Naive B cell (primary cell): ENCODE data around the gene ZSWIM7. TPM values are rescaled to one million over a fixed set of nuclear protein-coding genes. Genes with fewer than 3 reads are reported as not detected.

Source experiments
- ATAC-seq, 2 donors: fragments of 150-1000 bp; cut with Tn5 transposase; 2 replicates each; pipeline ENCODE4 v1.10.0; 2021; ENCODE audit warnings: low read depth in 2 of 2, mild to moderate bottlenecking in 2 of 2, moderate library complexity in 2 of 2
- DNase-seq: peaks from one replicate; pipeline ENCODE4 v3.0.0; 2022
- H3K27ac Mint-ChIP-seq, 6 donors: one replicate each; pipeline ENCODE4 v1.8.0; 2020 to 2022; ENCODE audit warnings: mild to moderate bottlenecking in 6 of 6, mixed read lengths in 6 of 6, moderate library complexity in 5 of 6, inconsistent platforms in 2 of 6
- H3K27me3 Mint-ChIP-seq, 3 donors: one replicate each; pipeline ENCODE4 v1.8.0; 2021 to 2022; ENCODE audit warnings: mixed read lengths in 3 of 3, mild to moderate bottlenecking in 1 of 3
- H3K36me3 Mint-ChIP-seq, 2 donors: one replicate each; pipeline ENCODE4 v1.8.0; 2020 to 2022; ENCODE audit warnings: mixed read lengths in 2 of 2, inconsistent platforms in 1 of 2, mild to moderate bottlenecking in 1 of 2
- H3K4me1 Mint-ChIP-seq, 3 donors: one replicate each; pipeline ENCODE4 v1.8.0; 2020 to 2022; ENCODE audit warnings: mixed read lengths in 3 of 3, inconsistent platforms in 1 of 3, mild to moderate bottlenecking in 1 of 3, moderate library complexity in 1 of 3
- H3K4me3 Mint-ChIP-seq, 8 donors: one replicate each; pipeline ENCODE4 v1.8.0; 2020 to 2022; ENCODE audit warnings: mild to moderate bottlenecking in 8 of 8, mixed read lengths in 8 of 8, moderate library complexity in 8 of 8, inconsistent platforms in 2 of 8
- H3K9me3 Mint-ChIP-seq, 7 donors: one replicate each; pipeline ENCODE4 v1.8.0; 2020 to 2022; ENCODE audit warnings: mixed read lengths in 7 of 7, mild to moderate bottlenecking in 5 of 7, inconsistent platforms in 2 of 7, moderate library complexity in 1 of 7
- polyA plus RNA-seq, 6 donors: library from polyadenylated mRNA; unstranded; fragments of 300-500 nt; fragmentation: Illumina TruSeq; gene quantifications; one replicate each; pipeline ENCODE4 v1.2.3, GENCODE V29; 2021; ENCODE audit warnings: low read depth in 6 of 6

Gene ZSWIM7
- polyA plus RNA-seq, result 100 to 1,000 TPM in 1 of 6 donors, 10 to 100 TPM in 5; 55.7 to 111 (median 82.1) TPM

GRCh38 chr17:15999141-15999973 lies at the start of gene ZSWIM7, which contains the start of gene TTC19:
ZSWIM7 (minus strand) TSS chr17:15999704; CDS start chr17:15999594, 110 bp downstream.
TTC19 (plus strand) TSS chr17:15999824; CDS start chr17:15999849, 25 bp downstream.
- peaks cover 28 to 47% (median 35%) of the 10 kb centered on the region in 3 donors for H3K4me1 Mint-ChIP-seq
- H3K9me3 Mint-ChIP-seq, result no peaks in the 10 kb centered on the region
- peak within 1 kb of the TSS; percentile 94 to 99 (median 96) for H3K27ac Mint-ChIP-seq
- H3K27me3 Mint-ChIP-seq, result no peaks in the 10 kb centered on the region
- peaks cover 5 to 10% of the 10 kb centered on the region in 2 donors for H3K36me3 Mint-ChIP-seq
- ATAC-seq (peak; percentile 83), DNase-seq (peak; percentile 94)
- H3K4me3 Mint-ChIP-seq, result peak within 1 kb of the TSS; percentile 77 to 99 (median 94)

GRCh38 chr17:16048811-16049449 lies 49.4 kb upstream of the ZSWIM7 start:
- H3K27me3 Mint-ChIP-seq, result no peaks in the 10 kb centered on the region
- H3K4me1 Mint-ChIP-seq, result peaks cover 0 to 11% (median 10%) of the 10 kb centered on the region in 3 donors
- DNase-seq, result no peak
- H3K36me3 Mint-ChIP-seq, result peaks cover 35 to 45% of the 10 kb centered on the region in 2 donors
- no peak for ATAC-seq
- no peaks in the 10 kb centered on the region for H3K9me3 Mint-ChIP-seq
- no peak overlapping the region for H3K4me3 Mint-ChIP-seq
- no peak overlapping the region for H3K27ac Mint-ChIP-seq

- Mint-ChIP-seq H3K4me1 (peaks cover 0 to 10% (median 0%) of the 10 kb centered on the region in 3 donors), H3K9me3 (no peaks in the 10 kb centered on the region), H3K36me3 (peaks cover 30% of the 10 kb centered on the region in 2 donors), H3K27ac (peak overlapping the region in 2 of 6 donors; percentile 11 to 12), H3K4me3 (no peak overlapping the region), H3K27me3 (no peaks in the 10 kb centered on the region)
- no peak for ATAC-seq
- DNase-seq, result no peak
These were observed 47.5 kb upstream of the ZSWIM7 start for GRCh38 chr17:16046966-16047365.

GRCh38 chr17:16044487-16044886 lies 45.0 kb upstream of the ZSWIM7 start:
- peaks cover 25 to 30% of the 10 kb centered on the region in 2 donors for H3K36me3 Mint-ChIP-seq

GRCh38 chr17:16040710-16041251 lies 41.3 kb upstream of the ZSWIM7 start:
- DNase-seq, result no peak
- Mint-ChIP-seq H3K9me3 (no peaks in the 10 kb centered on the region), H3K36me3 (peaks cover 16 to 23% of the 10 kb centered on the region in 2 donors), H3K4me3 (peak overlapping the region in 1 of 8 donors; percentile 16), H3K4me1 (peaks cover 0 to 7% (median 0%) of the 10 kb centered on the region in 3 donors), H3K27me3 (no peaks in the 10 kb centered on the region), H3K27ac (peak overlapping the region in 2 of 6 donors; percentile 39 to 41)
- no peak for ATAC-seq

More at GRCh38 chr17:16044487-16044886, 45.0 kb upstream of the ZSWIM7 start:
- no peaks in the 10 kb centered on the region for H3K9me3 Mint-ChIP-seq
- ATAC-seq, result no peak
- H3K27me3 Mint-ChIP-seq, result no peaks in the 10 kb centered on the region
- H3K4me1 Mint-ChIP-seq, result peaks cover 0 to 10% (median 0%) of the 10 kb centered on the region in 3 donors
- DNase-seq, result no peak
- no peak overlapping the region for H3K4me3 Mint-ChIP-seq
- no peak overlapping the region for H3K27ac Mint-ChIP-seq

GRCh38 chr17:16037636-16038035 lies 38.1 kb upstream of the ZSWIM7 start:
- Mint-ChIP-seq H3K4me3 (no peak overlapping the region), H3K27ac (peak overlapping the region in 2 of 6 donors; percentile 11 to 36), H3K4me1 (peaks cover 0 to 3% (median 0%) of the 10 kb centered on the region in 3 donors), H3K9me3 (no peaks in the 10 kb centered on the region), H3K36me3 (peaks cover 21 to 22% of the 10 kb centered on the region in 2 donors), H3K27me3 (no peaks in the 10 kb centered on the region)
- ATAC-seq, result no peak
- no peak for DNase-seq

- H3K27me3 Mint-ChIP-seq, result no peaks in the 10 kb centered on the region
- H3K9me3 Mint-ChIP-seq, result no peaks in the 10 kb centered on the region
- H3K27ac Mint-ChIP-seq, result peak overlapping the region in 3 of 6 donors; percentile 2 to 75 (median 20)
- no peaks in the 10 kb centered on the region for H3K4me1 Mint-ChIP-seq
- no peak for DNase-seq
- no peak for ATAC-seq
- H3K36me3 Mint-ChIP-seq, result peaks cover 28 to 30% of the 10 kb centered on the region in 2 donors
- H3K4me3 Mint-ChIP-seq, result no peak overlapping the region
These were observed 36.8 kb upstream of the ZSWIM7 start for GRCh38 chr17:16036261-16036660.

- Mint-ChIP-seq H3K4me1 (no peaks in the 10 kb centered on the region), H3K4me3 (no peak overlapping the region), H3K27me3 (no peaks in the 10 kb centered on the region), H3K27ac (peak overlapping the region in 3 of 6 donors; percentile 7 to 71 (median 45)), H3K9me3 (no peaks in the 10 kb centered on the region), H3K36me3 (peaks cover 28 to 37% of the 10 kb centered on the region in 2 donors)
- no peak for ATAC-seq
- DNase-seq, result no peak
These were observed 34.3 kb upstream of the ZSWIM7 start for GRCh38 chr17:16033729-16034349.

- H3K4me3 Mint-ChIP-seq, result no peak overlapping the region
- no peaks in the 10 kb centered on the region for H3K27me3 Mint-ChIP-seq
- ATAC-seq (no peak), DNase-seq (no peak)
- H3K27ac Mint-ChIP-seq, result peak overlapping the region in 1 of 6 donors; percentile 73
- H3K9me3 Mint-ChIP-seq, result no peaks in the 10 kb centered on the region
- H3K4me1 Mint-ChIP-seq, result peaks cover 0 to 4% (median 0%) of the 10 kb centered on the region in 3 donors
- peaks cover 11 to 22% of the 10 kb centered on the region in 2 donors for H3K36me3 Mint-ChIP-seq
These were observed 28.4 kb upstream of the ZSWIM7 start for GRCh38 chr17:16027708-16028584.

GRCh38 chr17:16026895-16027294 lies 27.4 kb upstream of the ZSWIM7 start:
- no peak for ATAC-seq
- Mint-ChIP-seq H3K36me3 (peaks cover 3 to 17% of the 10 kb centered on the region in 2 donors), H3K4me3 (no peak overlapping the region), H3K27ac (peak overlapping the region in 2 of 6 donors; percentile 72 to 87), H3K4me1 (peaks cover 0 to 4% (median 0%) of the 10 kb centered on the region in 3 donors), H3K9me3 (no peaks in the 10 kb centered on the region), H3K27me3 (no peaks in the 10 kb centered on the region)
- no peak for DNase-seq

GRCh38 chr17:16025202-16025601 lies 25.7 kb upstream of the ZSWIM7 start:
- Mint-ChIP-seq H3K36me3 (peaks cover 0 to 19% of the 10 kb centered on the region in 2 donors), H3K27me3 (no peaks in the 10 kb centered on the region), H3K27ac (no peak overlapping the region), H3K4me3 (no peak overlapping the region), H3K9me3 (no peaks in the 10 kb centered on the region), H3K4me1 (peaks cover 0 to 4% (median 2%) of the 10 kb centered on the region in 3 donors)
- DNase-seq (no peak), ATAC-seq (no peak)

- DNase-seq (no peak), ATAC-seq (no peak)
- Mint-ChIP-seq H3K27ac (peak overlapping the region in 1 of 6 donors; percentile 47), H3K4me1 (peaks cover 0 to 4% (median 2%) of the 10 kb centered on the region in 3 donors), H3K36me3 (peaks cover 0 to 12% of the 10 kb centered on the region in 2 donors), H3K27me3 (no peaks in the 10 kb centered on the region), H3K4me3 (no peak overlapping the region), H3K9me3 (no peaks in the 10 kb centered on the region)
These were observed 24.4 kb upstream of the ZSWIM7 start for GRCh38 chr17:16023881-16024280.
